ENCODE measurements around the gene TANGO2. TPM values are rescaled to one million over a fixed set of nuclear protein-coding genes. Genes with fewer than 3 reads are reported as not detected.

TANGO2 gene
- total and polyA plus RNA-seq, 9 of the 15 experiments (the other 6 are each of a cell fraction or from before 2014, with no cell fraction given), result 15.5 to 94.9 (median 70.1) TPM

- in situ Hi-C loops (cut with MboI), result no loop called here
- Histone ChIP-seq H3K9me3 (replicated peaks; ENCODE audit: control insufficient read depth, insufficient read depth, low read depth, low read length) (no peaks in the 10 kb centered on the region), H3K27ac (ENCODE audit: extremely low read depth, low read depth, low read length) (no peak overlapping the region), H3K9ac (ENCODE audit: insufficient read depth in 1 of 2, low read depth in 2 of 2, low read length in 2 of 2) (peak overlapping the region in 1 of 2 experiments; percentile 39; a peak in 2 of 4 replicates), H3K27me3 (ENCODE audit: control insufficient read depth in 2 of 2, insufficient read depth in 2 of 2, low read length in 2 of 2) (no peaks in the 10 kb centered on the region), H2AFZ (ENCODE audit: low read depth, low read length) (no peak overlapping the region), H3K79me2 (ENCODE audit: control insufficient read depth, insufficient read depth, low read length) (no peaks in the 10 kb centered on the region), H3K4me3 (no peak overlapping the region), H3K4me1 (replicated peaks in 1 of 2; ENCODE audit: control insufficient read depth in 2 of 2, insufficient read depth in 2 of 2, low read length in 2 of 2) (peaks cover 5 to 78% of the 10 kb centered on the region in 2 experiments; a peak in 4 of 5 replicates), H3K9me1 (ENCODE audit: control insufficient read depth, insufficient read depth, low read length) (peaks cover 18% of the 10 kb centered on the region), H3K4me2 (ENCODE audit: insufficient read depth, low read length) (no peak overlapping the region), H4K20me1 (replicated peaks; ENCODE audit: control insufficient read depth, insufficient read depth, low read length) (peaks cover 48% of the 10 kb centered on the region), H3K36me3 (ENCODE audit: control insufficient read depth, insufficient read depth, low read length) (peaks cover 30% of the 10 kb centered on the region; the same call in 2 of the 3 replicates)
- FAIRE-seq (no peak), ATAC-seq (no peak), DNase-seq (ENCODE audit: extremely low read depth in 1 of 4, low spot score in 3 of 4) (no peak)
- 83% methylated on average over 33 of the region's 33 CpGs for WGBS (ENCODE audit: insufficient coverage, low coverage, missing lambda C conversion rate)
- BruUV-seq (replicated peaks), result no TSS peak
- ChIA-PET CTCF (ENCODE audit: low intra/inter-chr PET ratio) (no interaction called here), POLR2A (interaction anchor here (0.6 to 5.7 kb wide), 16 partner anchors 7 to 157 kb away, joined by 3 to 56 read pairs (median 4); no protein-coding TSS in a partner anchor)
- intact Hi-C loops (cut with micrococcal nuclease), result no loop called here
- 0 out of 4 replicates have a peak, but pooled peaks of 1 of the 2 experiments have one; percentile 45 for TF ChIP-seq SRF (CRISPR knock-in tag; IDR thresholded peaks at IDR 0.05)
- no peak for TF ChIP-seq NR2C2 (CRISPR knock-in tag; IDR thresholded peaks at IDR 0.05)
- TF ChIP-seq NR2C2 (tag; IDR thresholded peaks at IDR 0.05), result no peak
- TF ChIP-seq ZBTB12 (CRISPR knock-in tag; IDR thresholded peaks at IDR 0.05), result no peak
- TF ChIP-seq BMI1 (IDR thresholded peaks at IDR 0.05; ENCODE audit: low read length), result no peak
- peak; percentile 6; the same call in 1 of the 2 replicates for TF ChIP-seq PHF8 (IDR thresholded peaks at IDR 0.05; ENCODE audit: borderline replicate concordance, low read length)
- TF ChIP-seq HMG20A (CRISPR knock-in tag; conservative IDR thresholded peaks at IDR 0.05), result no peak
- no peak for TF ChIP-seq ZNF77 (CRISPR knock-in tag; IDR thresholded peaks at IDR 0.05)
- 0 out of 4 replicates have a peak, but pooled peaks of 1 of the 2 experiments have one; percentile 23 for TF ChIP-seq ZNF639 (CRISPR knock-in tag; conservative IDR thresholded peaks at IDR 0.05 in 1 of 2, IDR thresholded peaks at IDR 0.05 in 1 of 2)
- TF ChIP-seq RNF2 (IDR thresholded peaks at IDR 0.05), result no peak
- 0 out of 2 replicates have a peak, but pooled peaks have one; percentile 29 for TF ChIP-seq JUNB (CRISPR knock-in tag; conservative IDR thresholded peaks at IDR 0.05)
- TF ChIP-seq FOXK1 (CRISPR knock-in tag; IDR thresholded peaks at IDR 0.05; ENCODE audit: borderline replicate concordance), result no peak
- TF ChIP-seq NR2F6 (CRISPR knock-in tag; IDR thresholded peaks at IDR 0.05), result 0 out of 2 replicates have a peak, but pooled peaks have one; percentile 73
- TF ChIP-seq ZBTB17 (CRISPR knock-in tag; IDR thresholded peaks at IDR 0.05), result no peak
- TF ChIP-seq PTTG1 (tag; IDR thresholded peaks at IDR 0.05; ENCODE audit: low read depth), result no peak
- 0 out of 2 replicates have a peak, but pooled peaks have one; percentile 34 for TF ChIP-seq HNRNPL (IDR thresholded peaks at IDR 0.05; ENCODE audit: low read depth, low read length)
- no peak for TF ChIP-seq ASH1L (IDR thresholded peaks at IDR 0.05; ENCODE audit: borderline replicate concordance, low read depth, partially characterized antibody)
- no peak for TF ChIP-seq TBP (optimal IDR thresholded peaks at IDR 0.05; ENCODE audit: low read depth, low read length)
- TF ChIP-seq PTRF (tag; IDR thresholded peaks at IDR 0.05), result no peak
- no peak for TF ChIP-seq GTF2E2 (tag; IDR thresholded peaks at IDR 0.05)
Observed at GRCh38 chr22:19981171-19981960, 39.5 kb upstream of the TANGO2 start.

Data from K562 (cell line).